Right atrium auricular region (tissue), 2 donors: Measurements from ENCODE around the gene UBA1. TPM values are rescaled to one million over a fixed set of nuclear protein-coding genes. Genes with fewer than 3 reads are reported as not detected.
"Not testable (repeated sequence)": the region's sequence is repeated elsewhere in the genome, so short reads cannot be mapped to it uniquely, and the experiment has no call there.

Source experiments
- DNase-seq: peaks from one replicate; pipeline ENCODE4 v3.0.0-alpha.2; 2019; ENCODE audit warnings: low spot score
- H3K27ac ChIP-seq, 2 donors: fragments of 200-600 bp; sonication (generic); 1 replicate in 1 of 2; 2 replicates in 1 of 2; pipeline ENCODE4 v1.5.1; 2016 to 2019
- H3K27me3 ChIP-seq, 2 donors: fragments of 200-600 bp; sonication (generic); one replicate each; pipeline versions ENCODE4 v1.5.1 to v1.6.0; 2017 to 2019
- H3K36me3 ChIP-seq: fragments of 200-600 bp; sonication (generic); one replicate; pipeline ENCODE4 v1.5.1; 2016
- H3K4me1 ChIP-seq, 2 donors: fragments of 200-600 bp; sonication (generic); one replicate each; pipeline versions ENCODE4 v1.5.1 to v1.6.0; 2017 to 2019
- H3K4me3 ChIP-seq, 2 donors: fragments of 200-600 bp; sonication (generic); 1 replicate in 1 of 2; 2 replicates in 1 of 2; pipeline ENCODE4 v1.5.1; 2017 to 2019; ENCODE audit warnings: mild to moderate bottlenecking in 1 of 2, moderate library complexity in 1 of 2
- H3K9me3 ChIP-seq, 2 donors: fragments of 200-600 bp; sonication (generic); one replicate each; pipeline ENCODE4 v1.5.1; 2019
- total RNA-seq, 2 donors: library from RNA; depleted of rRNA; stranded (reverse); fragments of >200 nt; gene quantifications; one replicate each; pipeline ENCODE4 v1.1.0, GENCODE V29; 2016
- TF ChIP-seq, protein P1 (sequence below), 2 donors: fragments of 200-600 bp; sonication (generic); IDR thresholded peaks; one replicate each; pipeline ENCODE4 v1.5.1; 2019; ENCODE audit warnings: antibody characterized with exemption in 2 of 2

UBA1 gene
- total RNA-seq, 2 donors from 2014 or later = 102 to 136 TPM

DNA sequence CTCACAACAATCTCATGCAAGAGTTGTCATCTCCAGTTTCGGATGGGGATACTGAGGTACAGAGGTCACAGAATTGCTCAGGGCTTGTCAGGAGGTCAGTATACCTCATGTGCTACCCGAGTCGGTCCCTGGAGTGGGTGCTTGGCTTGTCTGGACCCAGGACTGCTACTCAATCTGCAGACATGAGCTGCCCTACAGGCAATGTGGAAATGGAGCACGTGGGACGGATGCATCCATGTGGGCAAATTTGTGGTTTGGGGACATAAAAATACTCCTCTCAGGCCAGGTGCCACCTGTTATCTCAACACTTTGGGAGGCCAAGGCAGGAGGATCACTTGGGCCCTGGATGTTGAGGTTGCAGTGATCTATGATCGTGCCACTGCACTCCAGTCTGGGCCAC, 54.9 kb downstream of the UBA1 start:
- no peaks in the 10 kb centered on the region for H3K4me1 ChIP-seq
- DNase-seq = no peak
- H3K27me3 ChIP-seq = no peaks in the 10 kb centered on the region

DNA sequence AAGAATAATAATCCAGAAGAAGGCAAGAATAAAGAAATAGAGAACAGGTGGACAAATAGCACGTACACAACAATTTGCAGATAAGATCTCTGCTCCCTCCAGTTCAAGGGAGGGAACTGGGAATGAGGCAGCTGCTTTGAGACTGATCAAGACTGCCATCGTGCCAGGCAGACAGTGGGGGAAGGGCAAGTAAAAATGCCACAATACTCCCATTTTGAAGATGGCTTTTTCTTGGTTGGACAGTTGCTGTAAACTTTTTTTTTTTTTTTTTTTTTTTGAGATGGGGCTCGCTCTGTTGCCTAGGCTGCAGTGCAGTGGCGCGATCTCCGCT, 56.4 kb downstream of the UBA1 start:
- no peak for DNase-seq
- H3K27me3 ChIP-seq = no peaks in the 10 kb centered on the region
- H3K27ac ChIP-seq = no peak overlapping the region
- TF ChIP-seq, protein P1, sequence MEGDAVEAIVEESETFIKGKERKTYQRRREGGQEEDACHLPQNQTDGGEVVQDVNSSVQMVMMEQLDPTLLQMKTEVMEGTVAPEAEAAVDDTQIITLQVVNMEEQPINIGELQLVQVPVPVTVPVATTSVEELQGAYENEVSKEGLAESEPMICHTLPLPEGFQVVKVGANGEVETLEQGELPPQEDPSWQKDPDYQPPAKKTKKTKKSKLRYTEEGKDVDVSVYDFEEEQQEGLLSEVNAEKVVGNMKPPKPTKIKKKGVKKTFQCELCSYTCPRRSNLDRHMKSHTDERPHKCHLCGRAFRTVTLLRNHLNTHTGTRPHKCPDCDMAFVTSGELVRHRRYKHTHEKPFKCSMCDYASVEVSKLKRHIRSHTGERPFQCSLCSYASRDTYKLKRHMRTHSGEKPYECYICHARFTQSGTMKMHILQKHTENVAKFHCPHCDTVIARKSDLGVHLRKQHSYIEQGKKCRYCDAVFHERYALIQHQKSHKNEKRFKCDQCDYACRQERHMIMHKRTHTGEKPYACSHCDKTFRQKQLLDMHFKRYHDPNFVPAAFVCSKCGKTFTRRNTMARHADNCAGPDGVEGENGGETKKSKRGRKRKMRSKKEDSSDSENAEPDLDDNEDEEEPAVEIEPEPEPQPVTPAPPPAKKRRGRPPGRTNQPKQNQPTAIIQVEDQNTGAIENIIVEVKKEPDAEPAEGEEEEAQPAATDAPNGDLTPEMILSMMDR (IDR thresholded peaks at IDR 0.05) = no peak
- H3K36me3 ChIP-seq = peaks cover 9% of the 10 kb centered on the region
- H3K4me1 ChIP-seq = no peaks in the 10 kb centered on the region
- H3K4me3 ChIP-seq = no peak overlapping the region
- H3K9me3 ChIP-seq = peaks cover 0 to 18% of the 10 kb centered on the region in 2 donors

More for the DNA sequence above, 54.9 kb downstream of the UBA1 start:
- TF ChIP-seq, protein P1 (IDR thresholded peaks at IDR 0.05) = no peak
- Histone ChIP-seq H3K9me3 (peaks cover 0 to 6% of the 10 kb centered on the region in 2 donors), H3K27ac (no peak overlapping the region), H3K36me3 (peaks cover 18% of the 10 kb centered on the region), H3K4me3 (no peak overlapping the region)

DNA sequence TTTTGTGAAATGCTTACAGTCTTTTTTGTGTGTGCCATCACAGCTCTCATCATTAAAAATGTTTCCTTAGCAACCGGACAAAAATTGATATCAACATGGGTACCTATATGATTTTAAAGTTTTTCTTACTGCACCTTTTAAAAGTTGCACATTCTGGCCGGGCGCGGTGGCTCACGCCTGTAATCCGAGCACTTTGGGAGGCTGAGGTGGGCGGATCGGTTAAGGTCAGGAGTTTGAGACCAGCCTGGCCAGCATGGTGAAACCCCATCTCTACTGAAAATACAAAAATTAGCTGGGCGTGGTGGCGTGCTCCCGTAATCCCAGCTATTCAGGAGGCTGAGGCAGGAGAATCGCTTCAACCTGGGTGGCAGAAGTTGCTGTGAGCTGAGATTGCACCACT, 64.0 kb downstream of the UBA1 start:
- DNase-seq, H3K27ac ChIP-seq, H3K27me3 ChIP-seq, H3K4me1 ChIP-seq, H3K4me3 ChIP-seq, H3K36me3 ChIP-seq: not testable (repeated sequence)
- peaks cover 0 to 20% of the 10 kb centered on the region in 2 donors for H3K9me3 ChIP-seq

Other genes with a start within 250 kb of the UBA1 start
- 10 to 100 TPM in 1 of 2 donors, 1 to 10 TPM in 1; 7.3 to 14.1 TPM for gene RGN, start 115.4 kb upstream of the UBA1 start, total RNA-seq
- gene NDUFB11, start 49.1 kb upstream of the UBA1 start, total RNA-seq = 100 to 1,000 TPM; 113 to 120 TPM
- gene RBM10, start 48.6 kb upstream of the UBA1 start, total RNA-seq = 10 to 100 TPM; 22.1 to 32.1 TPM
- gene CDK16, start 24.9 kb downstream of the UBA1 start, total RNA-seq = 100 to 1,000 TPM; 128 to 140 TPM
- 10 to 100 TPM; 35.2 to 63.6 TPM for gene USP11, start 39.2 kb downstream of the UBA1 start, total RNA-seq
- gene ZNF157, start 176.7 kb downstream of the UBA1 start, total RNA-seq = under 1 TPM in 1 of 2 donors, not detected in 1; 0.19 TPM